ENCODE measurements around the gene USP48. TPM values are rescaled to one million over a fixed set of nuclear protein-coding genes. Genes with fewer than 3 reads are reported as not detected.

The USP48 gene
- total and polyA plus RNA-seq, 2 of the 4 experiments (the other 2 are of a cell fraction): 24.7 to 25.0 TPM

DNA sequence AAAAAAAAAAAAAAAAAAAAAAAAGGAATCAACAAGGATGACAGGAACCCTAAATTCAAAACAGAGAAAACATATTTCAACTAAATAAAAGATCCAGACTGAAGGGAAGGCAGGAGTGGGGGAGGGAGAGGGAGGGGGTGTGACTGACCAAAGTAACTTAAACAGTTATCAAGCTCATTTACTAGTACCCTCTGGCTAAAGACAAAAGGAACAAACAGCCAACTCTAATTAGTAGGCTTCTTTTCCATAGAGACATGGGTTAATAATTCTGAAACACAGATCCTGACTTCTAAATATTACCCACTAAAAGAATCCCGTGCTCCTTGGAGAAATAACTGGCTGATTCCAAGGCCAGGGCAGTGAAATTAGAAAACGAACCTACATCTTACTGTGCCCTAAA, 23.8 kb downstream of the USP48 start:
- H3K4me1 ChIP-seq (ENCODE audit: control insufficient read depth, insufficient read depth, low read length): peaks cover 5% of the 10 kb centered on the region; the same call in 1 of the 2 replicates
- H3K79me1 ChIP-seq (ENCODE audit: low read depth in 1 of 2, low read length in 2 of 2): peaks cover 34 to 76% of the 10 kb centered on the region in 2 experiments
- H2AK9ac ChIP-seq (replicated peaks; ENCODE audit: low read depth, low read length, poor library complexity): no peak overlapping the region
- H4K5ac ChIP-seq (ENCODE audit: low read depth, low read length): no peak overlapping the region
- H3K9me3 ChIP-seq (ENCODE audit: control insufficient read depth, insufficient read depth, low read length): no peaks in the 10 kb centered on the region
- no peak overlapping the region for H4K91ac ChIP-seq (ENCODE audit: insufficient read depth, low read depth, low read length)
- TF ChIP-seq FOS (IDR thresholded peaks at IDR 0.05; ENCODE audit: low read depth, low read length) (no peak), BHLHE40 (IDR thresholded peaks at IDR 0.05; ENCODE audit: low read depth, low read length) (no peak)
- no peak overlapping the region for H2AFZ ChIP-seq (replicated peaks; ENCODE audit: low read length, poor library complexity)
- peaks cover 8% of the 10 kb centered on the region for H3K9me1 ChIP-seq (ENCODE audit: insufficient read depth, low read length)
- no peak overlapping the region for H2AK5ac ChIP-seq (ENCODE audit: low read depth, low read length)
- no peak overlapping the region for H2BK15ac ChIP-seq (ENCODE audit: low read depth, low read length)
- no peak overlapping the region for H3K23ac ChIP-seq (ENCODE audit: low read depth, low read length)
- no peak overlapping the region for H3K4me2 ChIP-seq (ENCODE audit: low read depth, low read length)
- in situ Hi-C loops (cut with MboI; ENCODE audit: low sequenced_read_pairs) (no loop called here), dilution Hi-C loops (cut with HindIII; ENCODE audit: low sequenced_read_pairs, unreplicated experiment) (no loop called here), intact Hi-C loops (cut with micrococcal nuclease) (no loop called here)
- ATAC-seq (ENCODE audit: low read depth) (no peak), DNase-seq (no peak)
- ChIA-PET CTCF (no interaction called here), POLR2A (ENCODE audit: unreplicated experiment) (no interaction called here)
- no peak overlapping the region for H3K4me3 ChIP-seq (ENCODE audit: insufficient read depth, low read depth, low read length)
- H2BK20ac ChIP-seq (ENCODE audit: low read depth, low read length): no peak overlapping the region
- H4K20me1 ChIP-seq (ENCODE audit: insufficient read depth, low read length): peaks cover 59% of the 10 kb centered on the region
- H3K14ac ChIP-seq (replicated peaks; ENCODE audit: low read depth, low read length): no peak overlapping the region
- peaks cover 19% of the 10 kb centered on the region for H3K36me3 ChIP-seq (ENCODE audit: control insufficient read depth, insufficient read depth, low read length)
- no peaks in the 10 kb centered on the region for H3K27me3 ChIP-seq (ENCODE audit: control insufficient read depth, insufficient read depth, low read length)
- H3K4ac ChIP-seq (ENCODE audit: low read depth, low read length): no peak overlapping the region
- BruUV-seq (replicated peaks): no TSS peak
- no peak overlapping the region for H4K8ac ChIP-seq (ENCODE audit: low read depth in 2 of 2, low read length in 2 of 2)
- H2BK120ac ChIP-seq (ENCODE audit: low read depth, low read length): no peak overlapping the region
- no peak overlapping the region for H3K27ac ChIP-seq (ENCODE audit: insufficient read depth, low read length)
- H3K9ac ChIP-seq (ENCODE audit: low read depth, low read length): no peak overlapping the region
- WGBS, 2 experiments (ENCODE audit: extremely low coverage in 2 of 2, insufficient read length in 1 of 2): no CpG with 5 or more reads among the region's 2 CpGs
- no peak overlapping the region for H2BK5ac ChIP-seq (ENCODE audit: low read depth, low read length, poor library complexity, severe bottlenecking)
- no peak overlapping the region for H3K18ac ChIP-seq (ENCODE audit: low read depth, low read length)
- no peak overlapping the region for H3K56ac ChIP-seq (ENCODE audit: extremely low read depth, insufficient read depth, low read length)

Measured in IMR-90 (cell line).